Measurements from ENCODE around the gene LCE1D.

Gene LCE1D

DNA sequence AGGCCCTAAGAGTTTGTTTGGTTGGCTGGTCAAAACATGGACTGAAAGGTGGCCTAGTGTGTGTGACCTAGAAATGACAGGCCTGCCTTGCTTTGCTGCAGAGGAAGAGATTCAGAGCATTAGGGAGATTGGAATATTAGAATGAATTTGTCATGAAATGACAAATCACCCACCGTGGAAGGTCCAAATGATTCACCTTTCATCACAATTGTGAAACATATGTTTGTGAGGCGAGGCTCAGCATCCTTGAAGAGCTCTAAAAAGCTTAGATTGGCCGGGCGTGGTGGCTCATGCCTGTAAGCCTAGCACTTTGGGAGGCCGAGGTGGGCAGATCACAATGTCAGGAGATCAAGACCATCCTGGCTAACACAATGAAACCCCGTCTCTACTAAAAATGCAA lies 20.8 kb downstream of the LCE1D start:
- no peak for DNase-seq

DNA sequence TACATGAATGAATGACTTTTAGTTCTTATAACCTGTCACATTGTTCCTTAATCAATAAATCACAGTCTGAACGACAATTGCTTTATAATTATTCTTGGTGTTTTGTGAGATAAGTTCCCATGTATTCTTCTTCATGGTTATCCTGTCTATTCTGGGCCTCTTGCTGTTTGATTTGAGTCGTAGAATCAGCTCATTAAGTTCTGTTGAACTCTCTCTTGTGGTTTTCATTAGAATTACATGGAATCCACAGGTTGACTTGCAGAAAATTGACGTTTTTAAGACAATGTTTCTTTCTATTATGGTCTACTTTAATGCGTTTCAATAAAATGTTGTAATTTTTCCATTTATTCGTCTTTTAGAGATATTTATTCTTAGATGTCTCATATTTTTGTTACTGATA lies 26.8 kb downstream of the LCE1D start:
- no peak for DNase-seq

DNA sequence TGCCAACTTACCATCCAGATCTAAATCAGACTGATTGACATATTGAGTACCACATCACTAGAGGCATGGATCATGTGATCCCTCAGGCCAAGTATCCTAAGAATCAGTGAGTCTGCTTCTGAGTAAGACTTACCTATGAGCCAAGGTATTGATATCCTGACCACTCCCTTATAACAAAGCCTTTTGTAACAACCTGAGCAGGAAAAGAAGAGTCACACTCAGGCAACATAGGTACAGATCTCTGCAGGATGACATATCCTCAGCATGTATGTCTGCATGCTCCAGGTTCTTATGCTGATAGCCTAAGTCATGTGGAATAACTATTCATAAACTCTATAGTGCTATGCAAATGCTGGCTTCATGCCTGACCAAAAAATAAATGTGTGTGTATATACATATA lies 28.4 kb downstream of the LCE1D start:
- DNase-seq, result no peak

DNA sequence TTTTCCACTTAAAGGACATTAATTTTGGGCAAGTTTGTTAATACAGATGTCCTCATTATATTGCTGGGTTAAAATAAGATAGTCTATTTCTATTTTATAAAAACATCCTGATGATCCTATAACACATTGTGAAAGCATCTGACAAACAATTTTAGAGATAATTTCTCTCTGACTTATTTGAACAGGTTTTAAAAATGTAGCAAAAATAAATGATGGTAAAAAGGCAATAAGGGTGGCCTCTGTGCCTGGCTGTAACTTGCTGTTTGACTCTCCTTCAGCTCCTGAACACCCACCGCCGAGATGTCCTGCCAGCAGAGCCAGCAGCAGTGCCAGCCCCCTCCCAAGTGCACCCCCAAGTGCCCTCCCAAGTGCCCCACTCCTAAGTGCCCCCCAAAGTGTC lies 30.7 kb downstream of the LCE1D start, which contains the start of gene LCE1A:
TSS of gene LCE1A (plus strand) at position 301 of the 400 bp plus-strand sequence. CDS start at position 301, 0 bp downstream.
- DNase-seq, result no peak

DNA sequence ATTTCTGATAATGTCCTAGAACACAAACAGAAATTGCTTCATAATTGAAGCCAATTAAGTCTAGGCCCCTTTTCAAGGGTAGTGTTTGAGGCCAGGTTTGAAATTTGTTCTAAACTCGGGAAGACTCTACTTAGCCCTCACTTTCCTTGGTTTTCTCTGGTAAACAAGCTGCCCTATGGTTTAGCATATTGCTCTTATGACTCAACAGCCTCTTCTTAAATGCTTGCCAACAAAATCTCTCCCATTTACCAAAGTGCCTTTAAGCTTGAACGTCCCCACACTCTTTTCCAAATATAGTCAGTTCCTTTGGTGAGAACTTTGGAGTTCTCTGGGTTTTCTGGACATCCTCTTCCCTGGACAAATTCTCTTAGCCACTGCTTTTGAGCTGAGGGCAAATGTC lies 40.3 kb downstream of the LCE1D start:
- no peak for DNase-seq

DNA sequence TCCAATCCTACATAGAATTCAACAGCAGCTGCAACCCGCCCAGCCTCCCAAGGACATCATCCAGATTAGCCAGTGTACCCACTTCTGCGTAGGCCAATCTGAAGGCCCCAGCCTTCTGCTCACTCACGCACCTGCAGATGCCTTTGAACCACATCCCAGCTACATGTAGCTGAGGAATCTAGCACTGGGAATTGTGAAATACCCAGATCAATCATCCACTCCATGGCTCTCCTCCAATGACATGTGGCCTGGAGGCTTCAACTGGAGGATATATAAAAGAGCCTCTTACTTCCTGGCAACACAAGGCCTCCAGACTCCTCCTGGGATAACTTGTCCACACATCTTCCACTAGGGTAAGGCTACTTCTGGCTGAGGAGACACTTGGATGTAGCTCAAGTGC lies 46.0 kb downstream of the LCE1D start, which contains the start of gene LCE6A:
TSS of gene LCE6A (plus strand) at position 301 of the 400 bp plus-strand sequence. CDS start 665 bp downstream, outside the sequence.
- DNase-seq, result no peak

All from midbrain (tissue), 1 donor.